BLaER1 treated with 17β-estradiol and CSF1 and Interleukin-3, amounts not matched to agents 10 nM and 100 nM (cell line): ENCODE results near the gene ATF7.

Experiments
- H3K27ac ChIP-seq, 11 experiments: shearing (Covaris generic); formaldehyde crosslinking; 2 replicates each; pipeline ENCODE4 v1.8.1; 2022
- H3K27me3 ChIP-seq, 11 experiments: shearing (Covaris generic); formaldehyde crosslinking; 2 replicates each; pipeline ENCODE4 v1.8.1; 2022
- H3K36me3 ChIP-seq, 11 experiments: shearing (Covaris generic); formaldehyde crosslinking; 2 replicates each; pipeline ENCODE4 v1.8.1; 2022
- H3K4me1 ChIP-seq, 10 experiments: shearing (Covaris generic); formaldehyde crosslinking; 2 replicates each; pipeline ENCODE4 v1.8.1; 2022
- H3K4me2 ChIP-seq, 11 experiments: shearing (Covaris generic); formaldehyde crosslinking; 2 replicates each; pipeline ENCODE4 v1.8.1; 2022
- H3K4me3 ChIP-seq, 10 experiments: shearing (Covaris generic); formaldehyde crosslinking; 2 replicates each; pipeline ENCODE4 v1.8.1; 2022
- H3K9ac ChIP-seq, 11 experiments: shearing (Covaris generic); formaldehyde crosslinking; 2 replicates each; pipeline ENCODE4 v1.8.1; 2022
- H3K9me3 ChIP-seq, 11 experiments: shearing (Covaris generic); formaldehyde crosslinking; replicated peaks in 1 of 11; 2 replicates each; pipeline ENCODE4 v1.8.1; 2022
- H4K20me1 ChIP-seq, 11 experiments: shearing (Covaris generic); formaldehyde crosslinking; 2 replicates each; pipeline ENCODE4 v1.8.1; 2022
- Cebpa-rat ChIP-seq, 11 experiments: shearing (Covaris generic); IDR thresholded peaks; 2 replicates each; pipeline ENCODE4 v1.8.1; 2022

Gene ATF7

DNA sequence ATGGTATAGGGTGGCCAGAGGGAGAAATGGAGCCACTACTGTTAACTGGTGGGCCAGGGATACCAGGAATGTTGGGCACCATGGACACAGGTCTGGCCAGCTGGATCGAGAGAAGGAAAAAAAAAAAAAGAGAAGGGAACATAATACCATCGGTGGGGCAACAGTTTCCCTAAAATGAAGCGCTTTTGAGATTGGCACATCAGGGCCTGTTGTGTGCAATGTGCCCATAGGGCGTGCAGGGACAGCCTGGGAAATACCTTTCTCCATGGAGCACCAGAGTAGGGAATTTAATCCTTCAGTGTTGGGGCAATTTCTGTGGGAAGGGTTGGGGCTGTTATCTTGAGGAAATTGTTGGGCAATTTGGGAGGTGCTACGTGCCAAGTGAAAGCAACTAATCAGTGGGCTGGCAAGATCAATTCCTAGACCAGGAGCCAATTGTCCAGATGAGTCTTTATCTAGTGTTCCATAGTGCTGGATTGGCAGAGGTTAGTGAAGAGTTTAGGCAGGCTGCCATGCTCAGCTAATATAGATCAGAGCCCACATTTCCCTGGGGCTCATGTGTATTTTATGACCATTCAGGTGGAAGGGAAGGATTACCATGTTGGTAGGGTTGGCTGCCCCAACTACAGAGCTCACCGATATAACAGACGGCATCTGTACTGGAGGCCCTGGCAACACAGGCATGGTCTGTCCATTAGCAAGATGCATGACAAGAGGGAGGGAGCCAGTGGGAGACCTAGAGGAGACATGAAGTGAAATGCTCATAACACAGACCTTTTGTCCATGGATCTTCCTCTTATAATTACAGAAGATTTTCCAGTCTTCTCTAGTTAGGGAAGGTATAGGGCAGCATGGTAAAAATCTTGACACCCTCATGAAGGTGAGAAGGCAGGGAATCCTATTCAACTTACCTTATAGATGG is 93.4 kb downstream of the ATF7 start:
- no peak overlapping the region for H3K9ac ChIP-seq

DNA sequence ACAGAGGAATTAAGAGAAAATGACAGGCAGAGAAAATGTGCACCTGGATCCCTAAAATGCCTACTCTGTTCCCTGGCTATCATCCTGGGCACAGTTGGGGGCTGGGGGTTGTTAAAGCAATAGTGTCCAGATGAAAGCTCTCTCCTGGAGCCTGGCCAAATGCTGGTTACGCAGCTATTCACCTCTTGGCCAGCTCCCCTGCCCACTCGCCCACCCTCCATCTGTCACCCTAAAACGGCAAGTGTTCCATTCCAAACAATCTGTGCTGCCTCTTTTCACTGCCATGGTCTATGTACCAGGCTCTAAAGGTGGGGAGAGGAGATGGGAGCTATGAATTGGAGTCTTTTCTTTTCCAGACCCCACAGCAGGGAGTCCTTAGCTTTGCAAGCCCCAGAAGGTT is 94.2 kb downstream of the ATF7 start:
- no peaks in the 10 kb centered on the region for H3K9me3 ChIP-seq
- 0 out of 22 replicates have a peak, but pooled peaks cover 0 to 4% (median 0%) of the 10 kb centered on the region in 11 experiments for H4K20me1 ChIP-seq
- H3K27me3 ChIP-seq, result no peaks in the 10 kb centered on the region
- H3K4me2 ChIP-seq, result no peak overlapping the region
- H3K36me3 ChIP-seq, result peaks cover 90 to 100% (median 95%) of the 10 kb centered on the region in 11 experiments
- H3K4me3 ChIP-seq, result no peak overlapping the region
- H3K27ac ChIP-seq, result no peak overlapping the region
- H3K4me1 ChIP-seq, result peaks cover 0 to 38% (median 0%) of the 10 kb centered on the region in 10 experiments; a peak in 5 of 20 replicates
- TF ChIP-seq Cebpa-rat (IDR thresholded peaks at IDR 0.05), result no peak
- H3K9ac ChIP-seq, result no peak overlapping the region

More for the DNA sequence above, 93.4 kb downstream of the ATF7 start:
- Histone ChIP-seq H3K36me3 (peaks cover 91 to 100% (median 95%) of the 10 kb centered on the region in 11 experiments), H3K4me1 (peaks cover 0 to 38% (median 0%) of the 10 kb centered on the region in 10 experiments; a peak in 5 of 20 replicates), H3K27me3 (no peaks in the 10 kb centered on the region), H3K27ac (peak overlapping the region in 2 of 11 experiments; percentile 57 to 83; a peak in 2 of 22 replicates), H4K20me1 (no peaks in the 10 kb centered on the region), H3K9me3 (no peaks in the 10 kb centered on the region), H3K4me3 (no peak overlapping the region), H3K4me2 (peak overlapping the region in 2 of 11 experiments; percentile 57 to 75; a peak in 3 of 22 replicates)
- TF ChIP-seq Cebpa-rat (IDR thresholded peaks at IDR 0.05), result no peak

DNA sequence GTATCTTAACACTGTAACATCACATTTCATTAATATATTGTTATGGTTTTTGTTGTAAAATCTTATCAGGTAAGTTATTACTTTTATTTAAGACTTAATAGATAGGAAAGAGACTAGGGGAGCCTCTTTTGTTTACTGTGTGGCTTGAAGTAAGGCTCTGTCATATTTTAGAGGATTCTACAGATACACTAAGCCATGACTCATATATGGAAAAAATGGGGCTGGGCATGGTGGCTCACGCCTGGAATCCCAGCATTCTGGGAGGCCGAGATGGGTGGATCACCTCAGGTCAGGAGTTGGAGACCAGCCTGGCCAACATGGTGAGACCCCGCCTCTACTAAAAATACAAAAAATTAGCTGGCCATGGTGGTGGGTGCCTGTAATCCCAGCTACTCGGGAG is 95.3 kb downstream of the ATF7 start:
- Histone ChIP-seq H3K4me1 (peaks cover 0 to 33% (median 0%) of the 10 kb centered on the region in 10 experiments; a peak in 5 of 20 replicates), H3K27ac (no peak overlapping the region), H3K4me2 (no peak overlapping the region), H3K27me3 (no peaks in the 10 kb centered on the region), H4K20me1 (0 out of 22 replicates have a peak, but pooled peaks cover 0 to 4% (median 0%) of the 10 kb centered on the region in 11 experiments), H3K36me3 (peaks cover 88 to 100% (median 91%) of the 10 kb centered on the region in 11 experiments), H3K9me3 (no peaks in the 10 kb centered on the region), H3K4me3 (no peak overlapping the region), H3K9ac (no peak overlapping the region)
- no peak for TF ChIP-seq Cebpa-rat (IDR thresholded peaks at IDR 0.05)

DNA sequence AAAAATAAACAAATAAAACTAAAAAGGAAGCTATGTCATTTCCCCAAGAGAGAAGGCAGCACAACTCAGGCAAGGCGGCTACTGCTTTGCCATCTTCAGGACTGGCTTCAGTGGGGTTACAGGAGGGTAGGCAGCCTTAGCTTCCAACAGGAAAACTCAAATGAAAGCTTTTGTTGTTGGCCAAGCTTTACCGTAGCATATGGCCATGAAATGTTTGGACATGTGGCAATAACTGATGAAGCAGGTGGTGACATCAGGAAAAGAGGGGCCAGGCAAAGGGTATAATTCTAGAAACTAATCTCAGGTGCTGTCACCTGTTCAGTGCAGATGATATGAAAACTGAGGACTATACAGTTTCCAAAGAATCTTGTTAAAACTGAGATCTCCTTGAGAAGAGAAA is 96.1 kb downstream of the ATF7 start:
- no peak overlapping the region for H3K4me3 ChIP-seq
- no peak overlapping the region for H3K4me2 ChIP-seq
- TF ChIP-seq Cebpa-rat (IDR thresholded peaks at IDR 0.05), result no peak
- H3K9ac ChIP-seq, result no peak overlapping the region
- no peaks in the 10 kb centered on the region for H3K27me3 ChIP-seq
- H3K9me3 ChIP-seq, result no peaks in the 10 kb centered on the region
- H4K20me1 ChIP-seq, result 0 out of 22 replicates have a peak, but pooled peaks cover 0 to 4% (median 0%) of the 10 kb centered on the region in 11 experiments
- no peak overlapping the region for H3K27ac ChIP-seq
- peaks cover 0 to 25% (median 0%) of the 10 kb centered on the region in 10 experiments; a peak in 5 of 20 replicates for H3K4me1 ChIP-seq
- peaks cover 86 to 100% (median 92%) of the 10 kb centered on the region in 11 experiments for H3K36me3 ChIP-seq

DNA sequence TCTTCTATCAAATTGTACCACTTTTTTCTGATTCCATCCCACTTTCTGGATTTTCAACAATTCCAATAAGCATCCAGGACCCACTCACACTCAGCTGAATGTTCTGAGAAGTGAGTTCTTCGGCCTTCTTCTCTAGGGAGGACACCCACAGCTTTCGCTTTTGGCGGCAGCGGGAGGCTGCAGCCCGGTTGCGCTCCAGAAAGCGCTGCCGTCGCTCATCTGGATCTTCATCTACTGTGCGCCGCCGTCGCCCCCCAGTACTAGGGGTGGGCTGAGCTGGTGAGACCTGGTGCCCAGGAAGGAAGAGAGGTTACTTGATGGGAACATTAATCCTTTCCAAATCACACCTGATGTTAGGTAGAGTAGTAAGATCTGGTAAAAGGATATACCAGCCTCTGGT is 101.7 kb downstream of the ATF7 start:
- Histone ChIP-seq H3K36me3 (peaks cover 85 to 100% (median 91%) of the 10 kb centered on the region in 11 experiments), H3K4me3 (no peak overlapping the region), H3K27ac (no peak overlapping the region), H3K27me3 (no peaks in the 10 kb centered on the region), H3K9ac (no peak overlapping the region), H3K9me3 (no peaks in the 10 kb centered on the region), H3K4me2 (no peak overlapping the region), H4K20me1 (peaks cover 0 to 7% (median 0%) of the 10 kb centered on the region in 11 experiments; a peak in 4 of 22 replicates), H3K4me1 (peaks cover 8 to 17% (median 13%) of the 10 kb centered on the region in 10 experiments)
- no peak for TF ChIP-seq Cebpa-rat (IDR thresholded peaks at IDR 0.05)

DNA sequence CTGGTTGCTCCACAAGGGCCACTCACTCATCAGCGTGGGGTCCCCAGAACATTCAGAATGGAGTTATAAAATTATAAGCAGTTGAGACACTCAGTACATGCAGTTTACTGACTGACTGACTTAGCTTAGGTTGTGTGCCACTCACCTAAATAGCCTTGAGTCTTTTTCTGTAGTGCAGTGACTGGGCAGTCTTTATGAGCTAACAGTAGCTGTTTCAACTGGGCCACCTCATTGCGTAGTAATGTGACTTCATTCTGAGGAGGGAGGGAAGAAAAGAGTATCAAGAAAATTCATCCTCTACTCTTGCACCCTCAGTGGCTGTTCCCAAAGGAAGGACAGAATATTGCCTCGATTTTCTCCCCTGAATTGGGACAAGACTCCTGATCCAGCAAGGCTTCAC is 103.1 kb downstream of the ATF7 start:
- no peaks in the 10 kb centered on the region for H3K9me3 ChIP-seq
- H3K4me1 ChIP-seq, result peaks cover 8 to 19% (median 14%) of the 10 kb centered on the region in 10 experiments
- H3K27ac ChIP-seq, result no peak overlapping the region
- H3K9ac ChIP-seq, result no peak overlapping the region
- H4K20me1 ChIP-seq, result peaks cover 0 to 7% (median 0%) of the 10 kb centered on the region in 11 experiments; a peak in 4 of 22 replicates
- no peak overlapping the region for H3K4me3 ChIP-seq
- H3K27me3 ChIP-seq, result no peaks in the 10 kb centered on the region
- H3K36me3 ChIP-seq, result peaks cover 90 to 100% (median 93%) of the 10 kb centered on the region in 11 experiments
- TF ChIP-seq Cebpa-rat (IDR thresholded peaks at IDR 0.05), result no peak
- H3K4me2 ChIP-seq, result no peak overlapping the region

DNA sequence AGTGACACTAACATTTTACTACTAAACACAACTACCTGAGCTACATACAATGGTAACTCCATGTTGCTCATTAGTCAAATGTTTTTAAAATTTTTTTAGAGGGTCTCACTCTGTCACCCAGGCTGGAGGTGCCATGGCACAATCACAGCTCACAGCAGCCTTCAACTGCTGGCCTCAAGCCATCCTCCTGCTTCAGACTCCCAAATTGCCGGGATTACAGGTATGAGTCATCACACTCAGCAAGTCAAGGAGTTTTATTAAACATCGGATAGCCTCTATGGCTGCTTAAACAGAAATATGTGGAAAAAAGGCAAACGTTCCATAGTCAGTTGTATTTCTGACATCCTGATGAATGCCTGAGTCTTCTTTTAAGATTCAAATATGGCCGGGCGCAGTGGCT is 107.8 kb downstream of the ATF7 start:
- TF ChIP-seq Cebpa-rat (IDR thresholded peaks at IDR 0.05), result no peak
- Histone ChIP-seq H3K9me3 (no peaks in the 10 kb centered on the region), H3K9ac (no peak overlapping the region), H3K4me3 (no peak overlapping the region), H3K27me3 (no peaks in the 10 kb centered on the region), H3K4me1 (peaks cover 11 to 26% (median 18%) of the 10 kb centered on the region in 10 experiments), H3K27ac (no peak overlapping the region), H3K36me3 (peaks cover 93 to 100% (median 98%) of the 10 kb centered on the region in 11 experiments), H4K20me1 (peaks cover 0 to 7% (median 0%) of the 10 kb centered on the region in 11 experiments; a peak in 5 of 22 replicates), H3K4me2 (no peak overlapping the region)

DNA sequence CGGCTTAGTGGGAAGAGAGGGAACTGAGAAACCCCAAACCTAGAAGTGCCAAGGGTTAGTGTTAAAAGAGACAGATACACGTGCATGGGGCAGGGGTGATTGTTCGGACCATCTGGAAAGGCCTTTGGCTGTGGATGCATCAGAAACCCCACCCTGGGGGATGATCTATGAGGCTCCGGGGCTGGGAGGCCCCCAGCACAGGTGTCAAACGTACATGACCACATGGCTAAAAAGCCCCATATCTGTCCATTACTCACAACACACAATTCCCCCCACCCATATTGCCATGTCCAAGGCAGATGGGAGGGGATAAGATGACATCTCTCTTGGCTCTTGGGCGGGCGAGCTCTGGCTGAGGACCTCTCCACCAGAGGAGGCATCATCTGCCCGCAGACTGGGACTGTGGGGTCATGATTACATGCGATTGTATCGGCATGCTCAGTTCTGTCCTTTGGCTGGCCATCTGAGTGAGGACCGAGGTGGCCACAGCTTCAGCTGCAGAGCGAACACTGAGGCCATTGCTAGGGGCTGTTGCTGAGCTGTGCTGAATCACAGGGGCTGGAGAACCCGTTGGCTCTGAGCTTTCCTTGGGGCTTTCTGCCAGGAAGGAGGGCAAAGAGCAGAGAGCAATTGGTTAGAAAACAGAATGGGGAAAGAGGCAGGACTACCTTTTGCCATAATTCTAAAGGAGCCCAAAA is 109.3 kb downstream of the ATF7 start:
- Histone ChIP-seq H3K27me3 (no peaks in the 10 kb centered on the region), H4K20me1 (peaks cover 0 to 7% (median 0%) of the 10 kb centered on the region in 11 experiments; a peak in 5 of 22 replicates), H3K9ac (no peak overlapping the region), H3K4me2 (0 out of 22 replicates have a peak overlapping the region, but pooled peaks of 1 of the 11 experiments have one; percentile 9), H3K9me3 (no peaks in the 10 kb centered on the region), H3K27ac (no peak overlapping the region), H3K4me1 (peaks cover 11 to 26% (median 18%) of the 10 kb centered on the region in 10 experiments), H3K4me3 (no peak overlapping the region), H3K36me3 (peaks cover 93 to 100% (median 98%) of the 10 kb centered on the region in 11 experiments)
- TF ChIP-seq Cebpa-rat (IDR thresholded peaks at IDR 0.05), result no peak
